ENCODE measurements around the gene SATB1. TPM values are rescaled to one million over a fixed set of nuclear protein-coding genes. Genes with fewer than 3 reads are reported as not detected.
"Not testable (repeated sequence)": the region's sequence is repeated elsewhere in the genome, so short reads cannot be mapped to it uniquely, and the experiment has no call there.

Gene SATB1
- total RNA-seq: 4.4 to 5.9 TPM (median 5.4 TPM) in 3 replicates
- long read RNA-seq, full-length matches to known transcripts: 3 of 3 reads
- long read RNA-seq, partial matches to known transcripts: 0 of 3 reads
- long read RNA-seq, other reads (novel, unspliced or antisense): 0 of 3 reads

GRCh38 chr3:18424729-18425640 is at the start of gene SATB1:
Gene SATB1 (minus strand): TSS chr3:18425339. CDS start chr3:18420967, 4,372 bp downstream.
- peaks cover 13% of the 10 kb centered on the region for H3K4me1 Mint-ChIP-seq (ENCODE audit: low read depth)
- peaks cover 21% of the 10 kb centered on the region for H3K27me3 Mint-ChIP-seq (ENCODE audit: low read depth)
- peak; percentile 71 for DNase-seq (ENCODE audit: low spot score)
- H3K36me3 Mint-ChIP-seq (ENCODE audit: low read depth): no peaks in the 10 kb centered on the region
- TF ChIP-seq CTCF (IDR thresholded peaks at IDR 0.05): no peak
- H3K4me3 Mint-ChIP-seq (ENCODE audit: unreplicated experiment): peak within 1 kb of the TSS; percentile 78
- H3K9me3 Mint-ChIP-seq (ENCODE audit: low read depth): no peaks in the 10 kb centered on the region
- peak within 1 kb of the TSS; percentile 59 for H3K27ac Mint-ChIP-seq (ENCODE audit: unreplicated experiment)

- no peak for DNase-seq (ENCODE audit: low spot score)
- no peaks in the 10 kb centered on the region for H3K36me3 Mint-ChIP-seq (ENCODE audit: low read depth)
- H3K27me3 Mint-ChIP-seq (ENCODE audit: low read depth): peaks cover 17% of the 10 kb centered on the region
- H3K4me3 Mint-ChIP-seq (ENCODE audit: unreplicated experiment): no peak overlapping the region
- peaks cover 3% of the 10 kb centered on the region for H3K9me3 Mint-ChIP-seq (ENCODE audit: low read depth)
- no peak for TF ChIP-seq CTCF (IDR thresholded peaks at IDR 0.05)
- no peaks in the 10 kb centered on the region for H3K4me1 Mint-ChIP-seq (ENCODE audit: low read depth)
- no peak overlapping the region for H3K27ac Mint-ChIP-seq (ENCODE audit: unreplicated experiment)
These were observed 49.1 kb upstream of the SATB1 start for GRCh38 chr3:18474202-18474601.

- Mint-ChIP-seq H3K4me1 (ENCODE audit: low read depth) (no peaks in the 10 kb centered on the region), H3K36me3 (ENCODE audit: low read depth) (no peaks in the 10 kb centered on the region), H3K27me3 (ENCODE audit: low read depth) (peaks cover 33% of the 10 kb centered on the region), H3K9me3 (ENCODE audit: low read depth) (no peaks in the 10 kb centered on the region), H3K4me3 (ENCODE audit: unreplicated experiment) (no peak overlapping the region), H3K27ac (ENCODE audit: unreplicated experiment) (no peak overlapping the region)
- DNase-seq (ENCODE audit: low spot score): no peak
- TF ChIP-seq CTCF (IDR thresholded peaks at IDR 0.05): no peak
These were observed 44.6 kb upstream of the SATB1 start for GRCh38 chr3:18469775-18470174.

GRCh38 chr3:18466136-18466535 is 41.0 kb upstream of the SATB1 start:
- peaks cover 39% of the 10 kb centered on the region for H3K27me3 Mint-ChIP-seq (ENCODE audit: low read depth)
- H3K4me3 Mint-ChIP-seq (ENCODE audit: unreplicated experiment): no peak overlapping the region
- peaks cover 4% of the 10 kb centered on the region for H3K9me3 Mint-ChIP-seq (ENCODE audit: low read depth)
- no peak overlapping the region for H3K27ac Mint-ChIP-seq (ENCODE audit: unreplicated experiment)
- DNase-seq (ENCODE audit: low spot score): no peak
- TF ChIP-seq CTCF (IDR thresholded peaks at IDR 0.05): no peak
- H3K36me3 Mint-ChIP-seq (ENCODE audit: low read depth): peaks cover 3% of the 10 kb centered on the region
- H3K4me1 Mint-ChIP-seq (ENCODE audit: low read depth): no peaks in the 10 kb centered on the region

- peaks cover 6% of the 10 kb centered on the region for H3K9me3 Mint-ChIP-seq (ENCODE audit: low read depth)
- H3K27ac Mint-ChIP-seq (ENCODE audit: unreplicated experiment): no peak overlapping the region
- H3K36me3 Mint-ChIP-seq (ENCODE audit: low read depth): no peaks in the 10 kb centered on the region
These were observed 29.6 kb upstream of the SATB1 start for GRCh38 chr3:18454766-18455165.

GRCh38 chr3:18449618-18450017 is 24.5 kb upstream of the SATB1 start:
- not testable (repeated sequence) for H3K27ac Mint-ChIP-seq (ENCODE audit: unreplicated experiment); DNase-seq (ENCODE audit: low spot score); H3K36me3 Mint-ChIP-seq (ENCODE audit: low read depth); H3K4me1 Mint-ChIP-seq (ENCODE audit: low read depth); H3K4me3 Mint-ChIP-seq (ENCODE audit: unreplicated experiment)
- Mint-ChIP-seq H3K27me3 (ENCODE audit: low read depth) (peaks cover 55% of the 10 kb centered on the region), H3K9me3 (ENCODE audit: low read depth) (peaks cover 15% of the 10 kb centered on the region)

More at GRCh38 chr3:18454766-18455165, 29.6 kb upstream of the SATB1 start:
- Mint-ChIP-seq H3K4me1 (ENCODE audit: low read depth) (no peaks in the 10 kb centered on the region), H3K4me3 (ENCODE audit: unreplicated experiment) (no peak overlapping the region), H3K27me3 (ENCODE audit: low read depth) (peaks cover 53% of the 10 kb centered on the region)
- DNase-seq (ENCODE audit: low spot score): no peak
- TF ChIP-seq CTCF (IDR thresholded peaks at IDR 0.05): no peak

Measured in chondrocyte (in vitro differentiated cells).